HEK293 (cell line): ENCODE measurements around the gene GOLGA1.
"Not testable (repeated sequence)": the region's sequence is repeated elsewhere in the genome, so short reads cannot be mapped to it uniquely, and the experiment has no call there.

Source experiments
- CTCF ChIA-PET: fragments of 350-600 bp; formaldehyde crosslinking; extraction: SDS; loops from one replicate; lab custom pipeline; 2021; ENCODE audit warnings: antibody characterized with exemption; lab: Yijun Ruan, JAX
- POLR2A ChIA-PET: fragments of 300-600 bp; formaldehyde crosslinking; extraction: SDS; loops from one replicate; lab custom pipeline; 2020; ENCODE audit warnings: antibody characterized with exemption, inconsistent platforms; lab: Yijun Ruan, JAX
- H3K27ac ChIP-seq: fragments of 200-500 bp; sonication (Bioruptor generic); 2 replicates; pipeline ENCODE4 v1.5.1; 2014; ENCODE audit warnings: low read depth, low read length, control low read depth, inconsistent platforms; ENCODE audit errors: extremely low read depth
- H3K36me3 ChIP-seq, 2 experiments: fragments of 200-500 bp in 1 of 2; sonication (Bioruptor generic) in 1 of 2; 1 replicate in 1 of 2; 2 replicates in 1 of 2; pipeline ENCODE4 v1.5.1; 2014 to 2017; ENCODE audit warnings: inconsistent platforms in 2 of 2, low read length in 2 of 2; ENCODE audit not compliant: control insufficient read depth in 2 of 2, insufficient read depth in 1 of 2
- H3K4me1 ChIP-seq: fragments of 200-500 bp; sonication (Bioruptor generic); 2 replicates; pipeline ENCODE4 v1.5.1; 2014; ENCODE audit warnings: mild to moderate bottlenecking, low read length, inconsistent platforms; ENCODE audit not compliant: control insufficient read depth, insufficient read depth
- H3K4me3 ChIP-seq: 2 replicates; pipeline ENCODE4 v1.5.1; 2011; ENCODE audit warnings: low read depth, mild to moderate bottlenecking, control low read depth, low read length, moderate library complexity
- H3K9me3 ChIP-seq: fragments of 200-500 bp; sonication (Bioruptor generic); 2 replicates; pipeline ENCODE4 v1.5.1; 2014; ENCODE audit warnings: low read depth, low read length, inconsistent platforms; ENCODE audit not compliant: control insufficient read depth, insufficient read depth
- FEZF1 ChIP-seq: fragments of 450-650 bp; formaldehyde crosslinking; IDR thresholded peaks from 2 replicates; pipeline ENCODE4 v1.5.1; 2016; ENCODE audit warnings: missing biosample characterization, missing genetic modification characterization
- HOXC10 ChIP-seq: sonication (generic); formaldehyde crosslinking; IDR thresholded peaks from 2 replicates; pipeline ENCODE4 v1.8.1; 2023; ENCODE audit warnings: mild to moderate bottlenecking, missing genetic modification reagents
- KLF1 ChIP-seq: fragments of 450-650 bp; formaldehyde crosslinking; IDR thresholded peaks from 2 replicates; pipeline ENCODE4 v1.5.1; 2016; ENCODE audit warnings: missing biosample characterization, missing genetic modification characterization
- PATZ1 ChIP-seq: fragments of 450-650 bp; formaldehyde crosslinking; IDR thresholded peaks from 2 replicates; pipeline ENCODE4 v1.5.1; 2016; ENCODE audit warnings: missing biosample characterization, missing genetic modification characterization
- PRDM10 ChIP-seq: fragments of 450-650 bp; formaldehyde crosslinking; IDR thresholded peaks from 2 replicates; pipeline ENCODE4 v1.5.1; 2016; ENCODE audit warnings: missing biosample characterization, missing genetic modification characterization
- SP7 ChIP-seq: fragments of 450-650 bp; formaldehyde crosslinking; IDR thresholded peaks from 2 replicates; pipeline ENCODE4 v1.5.1; 2016; ENCODE audit warnings: missing biosample characterization, missing genetic modification characterization
- TCF7L2 ChIP-seq: IDR thresholded peaks from 2 replicates; pipeline ENCODE4 v1.6.1; 2011; ENCODE audit warnings: low read depth, mild to moderate bottlenecking, inconsistent platforms, low read length, moderate library complexity, borderline replicate concordance
- YY1 ChIP-seq: fragments of 450-650 bp; formaldehyde crosslinking; IDR thresholded peaks from 2 replicates; pipeline ENCODE4 v1.5.1; 2018; ENCODE audit warnings: missing biosample characterization, missing genetic modification characterization
- ZBTB20 ChIP-seq: fragments of 450-650 bp; formaldehyde crosslinking; IDR thresholded peaks from 2 replicates; pipeline ENCODE4 v1.5.1; 2016; ENCODE audit warnings: missing biosample characterization, missing genetic modification characterization
- ZBTB7A ChIP-seq: fragments of 450-650 bp; formaldehyde crosslinking; IDR thresholded peaks from 2 replicates; pipeline ENCODE4 v1.5.1; 2016; ENCODE audit warnings: low read depth, missing biosample characterization, missing genetic modification characterization
- ZNF140 ChIP-seq: fragments of 450-650 bp; formaldehyde crosslinking; IDR thresholded peaks from 2 replicates; pipeline ENCODE4 v1.5.1; 2016; ENCODE audit warnings: missing biosample characterization, missing genetic modification characterization
- ZNF184 ChIP-seq: fragments of 450-650 bp; IDR thresholded peaks from 2 replicates; pipeline ENCODE4 v1.5.1; 2018; ENCODE audit warnings: missing biosample characterization, mild to moderate bottlenecking, missing genetic modification characterization
- ZNF214 ChIP-seq: fragments of 450-650 bp; formaldehyde crosslinking; IDR thresholded peaks from 2 replicates; pipeline ENCODE4 v1.5.1; 2017; ENCODE audit warnings: missing biosample characterization, mild to moderate bottlenecking, missing genetic modification characterization, borderline replicate concordance
- ZNF248 ChIP-seq: fragments of 450-650 bp; formaldehyde crosslinking; IDR thresholded peaks from 2 replicates; pipeline ENCODE4 v1.5.1; 2017; ENCODE audit warnings: missing biosample characterization, missing genetic modification characterization
- ZNF274 ChIP-seq, 2 experiments: fragments of 200-500 bp in 1 of 2; fragments of 450-650 bp in 1 of 2; sonication (Bioruptor generic) in 1 of 2; formaldehyde crosslinking in 1 of 2; IDR thresholded peaks; 2 replicates each; pipeline versions ENCODE4 v1.5.1 to v1.6.1; 2014 to 2016; ENCODE audit warnings: borderline replicate concordance in 1 of 2, inconsistent platforms in 1 of 2, low read length in 1 of 2, missing biosample characterization in 1 of 2, missing genetic modification characterization in 1 of 2
- ZNF350 ChIP-seq: fragments of 450-650 bp; formaldehyde crosslinking; IDR thresholded peaks from 2 replicates; pipeline ENCODE4 v1.5.0; 2017; ENCODE audit warnings: missing biosample characterization, mild to moderate bottlenecking, missing genetic modification characterization
- ZNF362 ChIP-seq: fragments of 450-650 bp; formaldehyde crosslinking; IDR thresholded peaks from 2 replicates; pipeline ENCODE4 v1.5.1; 2016; ENCODE audit warnings: missing biosample characterization, missing genetic modification characterization
- ZNF48 ChIP-seq: fragments of 450-650 bp; formaldehyde crosslinking; IDR thresholded peaks from 2 replicates; pipeline ENCODE4 v1.5.1; 2016; ENCODE audit warnings: missing biosample characterization, missing genetic modification characterization
- ZNF521 ChIP-seq: fragments of 450-650 bp; formaldehyde crosslinking; IDR thresholded peaks from 2 replicates; pipeline ENCODE4 v1.5.1; 2017; ENCODE audit warnings: missing biosample characterization, mild to moderate bottlenecking, missing genetic modification characterization
- ZNF544 ChIP-seq: fragments of 450-650 bp; formaldehyde crosslinking; IDR thresholded peaks from 2 replicates; pipeline ENCODE4 v1.5.0; 2017; ENCODE audit warnings: missing biosample characterization, missing genetic modification characterization
- ZNF580 ChIP-seq: fragments of 450-650 bp; formaldehyde crosslinking; IDR thresholded peaks from 2 replicates; pipeline ENCODE4 v1.5.1; 2016; ENCODE audit warnings: missing biosample characterization, missing genetic modification characterization
- ZNF664 ChIP-seq: fragments of 450-650 bp; formaldehyde crosslinking; IDR thresholded peaks from 2 replicates; pipeline ENCODE4 v1.5.1; 2016; ENCODE audit warnings: missing biosample characterization, missing genetic modification characterization
- ZNF776 ChIP-seq: fragments of 450-650 bp; formaldehyde crosslinking; IDR thresholded peaks from 2 replicates; pipeline ENCODE4 v1.5.0; 2017; ENCODE audit warnings: missing biosample characterization, missing genetic modification characterization, borderline replicate concordance
- ZNF843 ChIP-seq: fragments of 450-650 bp; formaldehyde crosslinking; IDR thresholded peaks from 2 replicates; pipeline ENCODE4 v1.5.1; 2016; ENCODE audit warnings: missing biosample characterization, missing genetic modification characterization
- ZSCAN23 ChIP-seq: fragments of 450-650 bp; formaldehyde crosslinking; IDR thresholded peaks from 2 replicates; pipeline ENCODE4 v1.5.1; 2016; ENCODE audit warnings: missing biosample characterization, missing genetic modification characterization

GOLGA1 gene

GRCh38 chr9:124846969-124847368 lies 93.9 kb downstream of the GOLGA1 start:
- Histone ChIP-seq H3K36me3 (no peaks in the 10 kb centered on the region), H3K27ac (no peak overlapping the region), H3K4me3 (no peak overlapping the region), H3K4me1 (no peaks in the 10 kb centered on the region), H3K9me3 (no peaks in the 10 kb centered on the region)
- TF ChIP-seq ZNF140 (no peak), ZNF843 (no peak), FEZF1 (tag by site-specific recombination) (no peak), ZBTB7A (tag by site-specific recombination) (no peak), HOXC10 (CRISPR knock-in tag) (no peak), ZNF521 (tag by site-specific recombination) (no peak), ZNF48 (no peak), ZNF248 (tag by site-specific recombination) (no peak), ZNF350 (tag by site-specific recombination) (no peak), TCF7L2 (no peak), ZNF580 (tag by site-specific recombination) (no peak), ZNF214 (no peak), ZNF184 (tag by site-specific recombination) (no peak), ZSCAN23 (tag by site-specific recombination) (no peak), PATZ1 (tag by site-specific recombination) (no peak)
- ChIA-PET POLR2A (interaction anchor here (0.6 kb wide), 1 partner anchor 31 kb away, joined by 4 read pairs; no protein-coding TSS in a partner anchor), CTCF (interaction anchor here (0.6 to 31.1 kb wide), 6 partner anchors 9 to 644 kb away, joined by 3 to 1257 read pairs (median 5); partner anchors contain the start of genes NR6A1 and OLFML2A)

- H3K27ac ChIP-seq, H3K36me3 ChIP-seq, H3K9me3 ChIP-seq, H3K4me1 ChIP-seq, H3K4me3 ChIP-seq: not testable (repeated sequence)
- POLR2A ChIA-PET, result interaction anchor here (0.6 to 0.9 kb wide), 2 partner anchors 31 to 395 kb away, joined by 3 to 4 read pairs; partner anchors contain the start of gene HSPA5
- CTCF ChIA-PET, result interaction anchor here (0.6 to 31.1 kb wide), 8 partner anchors 10 to 645 kb away, joined by 3 to 1257 read pairs (median 5); partner anchors contain the start of genes NR6A1 and OLFML2A
These were observed 94.4 kb downstream of the GOLGA1 start for GRCh38 chr9:124846467-124846866.

- no peaks in the 10 kb centered on the region for H3K4me1 ChIP-seq
- CTCF ChIA-PET, result interaction anchor here (0.7 to 31.1 kb wide), 3 partner anchors 10 to 205 kb away, joined by 7 to 1257 read pairs (median 154); partner anchors contain the start of genes NR6A1, OLFML2A and WDR38
- no peak overlapping the region for H3K27ac ChIP-seq
- no peaks in the 10 kb centered on the region for H3K9me3 ChIP-seq
- POLR2A ChIA-PET, result interaction anchor here (0.7 kb wide), 1 partner anchor 67 kb away, joined by 3 read pairs; no protein-coding TSS in a partner anchor
- H3K4me3 ChIP-seq, result no peak overlapping the region
- no peaks in the 10 kb centered on the region for H3K36me3 ChIP-seq
- TF ChIP-seq KLF1 (tag by site-specific recombination) (no peak), ZNF776 (tag by site-specific recombination) (no peak), ZNF664 (tag by site-specific recombination) (no peak), ZNF544 (tag by site-specific recombination) (no peak), SP7 (tag by site-specific recombination) (no peak), ZNF274 (IDR thresholded peaks at IDR 0.05; ENCODE audit: low read length) (no peak), ZNF274 (tag by site-specific recombination; IDR thresholded peaks at IDR 0.05; ENCODE audit: borderline replicate concordance) (no peak), PRDM10 (tag by site-specific recombination) (no peak), ZBTB20 (no peak), YY1 (tag by site-specific recombination) (no peak), ZNF362 (tag by site-specific recombination) (no peak)
These were observed 96.6 kb downstream of the GOLGA1 start for GRCh38 chr9:124844291-124844690.
